ENCODE measurements around the gene RPS14.
A peak's percentile ranks its signal among the peaks of the same experiment; 100 is the strongest.

The RPS14 gene

GRCh38 chr5:150488519-150489359 is 39.2 kb upstream of the RPS14 start:
- no peak for TF ChIP-seq CTCF (IDR thresholded peaks at IDR 0.05; ENCODE audit: control insufficient read depth, insufficient read depth, low read depth, low read length, missing control alignments)
- peak; percentile 62 for DNase-seq (ENCODE audit: low read depth)
- H3K4me3 ChIP-seq (ENCODE audit: control insufficient read depth, low read depth, low read length): peak overlapping the region; percentile 81

- H3K4me3 ChIP-seq (ENCODE audit: control insufficient read depth, low read depth, low read length): peak overlapping the region; percentile 81
- TF ChIP-seq CTCF (IDR thresholded peaks at IDR 0.05; ENCODE audit: control insufficient read depth, insufficient read depth, low read depth, low read length, missing control alignments): peak; percentile 31
- no peak for DNase-seq (ENCODE audit: low read depth)
Measured at GRCh38 chr5:150487199-150488061, 37.9 kb upstream of the RPS14 start.

GRCh38 chr5:150486402-150487198 is 37.1 kb upstream of the RPS14 start:
- no peak for DNase-seq (ENCODE audit: low read depth)
- peak overlapping the region; percentile 81 for H3K4me3 ChIP-seq (ENCODE audit: control insufficient read depth, low read depth, low read length)
- no peak for TF ChIP-seq CTCF (IDR thresholded peaks at IDR 0.05; ENCODE audit: control insufficient read depth, insufficient read depth, low read depth, low read length, missing control alignments)

GRCh38 chr5:150485693-150486401 is 36.3 kb upstream of the RPS14 start:
- no peak for TF ChIP-seq CTCF (IDR thresholded peaks at IDR 0.05; ENCODE audit: control insufficient read depth, insufficient read depth, low read depth, low read length, missing control alignments)

GRCh38 chr5:150484964-150485692 is 35.6 kb upstream of the RPS14 start:
- no peak for TF ChIP-seq CTCF (IDR thresholded peaks at IDR 0.05; ENCODE audit: control insufficient read depth, insufficient read depth, low read depth, low read length, missing control alignments)
- H3K4me3 ChIP-seq (ENCODE audit: control insufficient read depth, low read depth, low read length): peak overlapping the region; percentile 81
- DNase-seq (ENCODE audit: low read depth): no peak

More at GRCh38 chr5:150485693-150486401, 36.3 kb upstream of the RPS14 start:
- peak overlapping the region; percentile 81 for H3K4me3 ChIP-seq (ENCODE audit: control insufficient read depth, low read depth, low read length)
- DNase-seq (ENCODE audit: low read depth): no peak

All from AG09309 (cell line).